GM19438 (cell line): ENCODE results near the gene CREB3.

Experiments
- ATAC-seq: cut with Tn5 transposase; IDR thresholded peaks from one replicate; pipeline ENCODE4 v1.9.1; 2021; ENCODE audit warnings: low read depth; ENCODE audit not compliant: unreplicated experiment

The CREB3 gene

DNA sequence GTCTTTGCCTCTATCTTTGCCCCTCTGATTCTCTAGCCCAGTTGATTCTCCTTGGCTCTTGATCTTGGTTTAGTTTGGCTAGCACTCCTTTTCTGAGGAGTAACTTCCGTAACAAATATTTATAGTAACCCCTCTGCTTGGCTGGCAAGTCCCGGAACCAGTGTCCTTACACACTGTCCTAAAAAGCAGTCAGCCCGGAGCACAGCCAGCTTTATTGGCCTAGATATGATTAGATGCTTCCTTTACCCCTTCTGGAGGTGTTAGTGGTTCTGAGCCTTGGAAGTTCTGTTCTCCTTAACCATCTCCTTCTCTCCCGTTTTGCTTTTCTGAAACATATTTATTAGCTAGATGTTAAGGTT, 38.6 kb downstream of the CREB3 start:
- ATAC-seq: no peak

- no peak for ATAC-seq
These were observed 39.1 kb downstream of the CREB3 start for GRCh38 chr9:35771534-35771933.

DNA sequence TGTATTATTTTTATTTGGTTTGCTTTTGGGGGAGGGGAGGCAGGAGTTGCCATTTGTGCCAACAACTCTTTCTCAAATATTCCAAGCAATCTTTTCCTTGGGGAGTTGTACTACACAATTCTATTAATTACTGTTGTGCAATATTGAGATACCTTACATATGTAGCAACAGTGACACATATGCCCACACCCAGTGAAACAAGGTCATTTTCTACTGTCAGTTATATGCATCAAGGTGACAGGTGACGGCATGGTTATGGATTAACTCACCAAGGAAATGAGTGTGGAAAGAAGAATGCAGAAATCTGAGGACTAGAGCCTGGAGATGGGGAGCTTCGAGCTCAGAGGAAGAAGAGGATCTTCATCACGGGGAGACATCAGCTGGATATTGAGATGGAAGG, 39.5 kb downstream of the CREB3 start:
- no peak for ATAC-seq

DNA sequence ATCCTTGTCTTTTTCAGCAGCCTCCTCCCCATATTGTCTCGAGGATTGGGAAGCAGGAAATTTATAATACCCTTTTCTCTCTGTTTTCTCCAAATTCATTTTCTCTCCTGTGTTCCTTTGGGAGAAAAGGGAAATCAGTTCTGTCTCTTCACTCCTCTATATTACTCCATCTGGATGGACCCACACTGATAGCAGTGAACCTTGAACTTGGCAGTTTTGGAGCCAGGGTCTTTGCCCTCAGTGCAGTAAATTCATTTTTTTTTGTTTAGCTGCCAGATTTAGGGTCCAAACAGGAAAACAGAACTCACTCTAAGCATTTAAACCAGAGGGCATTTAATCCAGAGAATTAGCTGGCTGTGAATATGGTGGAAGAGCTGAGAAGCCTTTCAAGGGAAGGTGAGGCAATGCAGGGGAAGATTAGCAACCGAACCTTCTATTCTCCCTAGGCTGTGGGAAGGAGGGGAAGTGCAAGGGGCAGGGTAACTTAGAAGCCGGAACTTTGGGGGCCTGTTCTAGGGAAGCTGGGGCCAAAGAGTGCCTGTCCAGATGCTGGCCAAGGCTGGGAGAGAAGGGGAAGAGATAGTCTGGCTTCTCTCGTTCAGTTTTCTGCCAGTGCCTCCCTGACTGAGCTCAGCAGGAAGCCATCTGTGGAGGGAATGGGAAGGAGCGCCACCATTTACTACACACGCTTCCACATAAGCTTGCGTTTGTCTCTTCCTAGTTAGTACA, 42.6 kb downstream of the CREB3 start:
- ATAC-seq: no peak

- ATAC-seq: no peak
These were observed 43.6 kb downstream of the CREB3 start for GRCh38 chr9:35776018-35776417.

- no peak for ATAC-seq
These were observed 46.0 kb downstream of the CREB3 start for GRCh38 chr9:35778496-35778895.

DNA sequence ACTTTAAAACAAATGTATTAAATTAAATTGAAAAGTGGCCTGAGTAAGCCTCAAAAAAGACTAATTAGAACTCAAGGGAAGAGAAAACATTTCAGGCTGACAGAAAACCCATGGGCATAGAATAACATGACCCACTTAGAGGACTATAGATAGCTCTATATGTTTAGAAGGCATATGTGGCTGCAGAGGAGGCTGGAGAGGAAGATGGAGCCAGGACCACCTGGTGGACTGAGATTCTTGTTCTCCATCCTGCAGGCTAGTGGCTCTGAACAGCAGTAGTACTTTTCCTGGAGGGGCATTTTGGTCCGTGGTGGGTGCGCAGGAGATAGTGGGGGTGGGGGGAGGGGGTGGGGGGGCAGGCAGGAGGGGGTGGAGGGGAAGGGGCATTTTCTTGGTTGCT, 48.6 kb downstream of the CREB3 start:
- no peak for ATAC-seq

GRCh38 chr9:35783418-35783817, 51.0 kb downstream of the CREB3 start:
- no peak for ATAC-seq
